Mammary epithelial cell (primary cell): ENCODE data around the gene PKDREJ.

ENCODE experiments used
- CTCF ChIP-seq, 2 donors: IDR thresholded peaks in 1 of 2; conservative IDR thresholded peaks in 1 of 2; 2 replicates each; pipeline ENCODE4 v1.5.1; 2011 to 2012; ENCODE audit warnings: inconsistent platforms in 2 of 2, low read length in 2 of 2, mild to moderate bottlenecking in 2 of 2, control low read depth in 1 of 2, low read depth in 1 of 2; ENCODE audit not compliant: insufficient read depth in 1 of 2; ENCODE audit errors: extremely low read depth in 1 of 2
- EZH2 ChIP-seq: IDR thresholded peaks from 2 replicates; pipeline ENCODE4 v1.6.1; 2012; ENCODE audit warnings: low read length, inconsistent platforms, borderline replicate concordance

GRCh38 chr22:46234969-46235368 is 28.2 kb downstream of the PKDREJ start:
- no peak for TF ChIP-seq CTCF (conservative IDR thresholded peaks at IDR 0.05 in 1 of 2, IDR thresholded peaks at IDR 0.05 in 1 of 2; ENCODE audit: extremely low read depth in 1 of 2, insufficient read depth in 1 of 2, low read depth in 1 of 2, low read length in 2 of 2)
- no peak for TF ChIP-seq EZH2
